Osteocyte (in vitro differentiated cells): ENCODE data around the gene EGF. TPM values are rescaled to one million over a fixed set of nuclear protein-coding genes. Genes with fewer than 3 reads are reported as not detected.

Experiments
- DNase-seq: peaks from one replicate; pipeline ENCODE4 v3.0.0; 2021; ENCODE audit warnings: mixed read lengths; ENCODE audit not compliant: unreplicated experiment; ENCODE audit errors: extremely low spot score
- H3K27ac Mint-ChIP-seq: one replicate; pipeline ENCODE4 v1.8.0; 2021; ENCODE audit warnings: mild to moderate bottlenecking, mixed read lengths; ENCODE audit not compliant: unreplicated experiment
- H3K27me3 Mint-ChIP-seq: one replicate; pipeline ENCODE4 v1.8.0; 2021; ENCODE audit warnings: mixed read lengths; ENCODE audit not compliant: unreplicated experiment
- H3K36me3 Mint-ChIP-seq: one replicate; pipeline ENCODE4 v1.8.0; 2021; ENCODE audit warnings: mixed read lengths; ENCODE audit not compliant: unreplicated experiment
- H3K4me1 Mint-ChIP-seq: one replicate; pipeline ENCODE4 v1.8.0; 2021; ENCODE audit warnings: mixed read lengths; ENCODE audit not compliant: unreplicated experiment
- H3K4me3 Mint-ChIP-seq: one replicate; pipeline ENCODE4 v1.8.0; 2021; ENCODE audit warnings: mild to moderate bottlenecking, moderate library complexity, mixed read lengths; ENCODE audit not compliant: unreplicated experiment
- H3K9me3 Mint-ChIP-seq: one replicate; pipeline ENCODE4 v1.8.0; 2021; ENCODE audit warnings: mixed read lengths; ENCODE audit not compliant: unreplicated experiment
- CTCF ChIP-seq: fragments of 200-600 bp; sonication (generic); IDR thresholded peaks from 2 replicates; pipeline ENCODE4 v1.5.0; 2021; ENCODE audit warnings: antibody characterized with exemption, mild to moderate bottlenecking, moderate library complexity
- total RNA-seq: library from RNA; stranded (reverse); gene quantifications from 2 replicates; pipeline ENCODE4 v1.2.1, GENCODE V29; 2021

The EGF gene
- total RNA-seq, 1 donor from 2014 or later, result not detected

GRCh38 chr4:110007217-110007616, 94.5 kb downstream of the EGF start:
- Mint-ChIP-seq H3K4me1 (peaks cover 5% of the 10 kb centered on the region), H3K36me3 (no peaks in the 10 kb centered on the region), H3K27ac (no peak overlapping the region), H3K9me3 (no peaks in the 10 kb centered on the region), H3K27me3 (peaks cover 11% of the 10 kb centered on the region), H3K4me3 (no peak overlapping the region)
- no peak for DNase-seq
- no peak for TF ChIP-seq CTCF

GRCh38 chr4:110008540-110008939, 95.9 kb downstream of the EGF start:
- no peak overlapping the region for H3K4me3 Mint-ChIP-seq
- H3K9me3 Mint-ChIP-seq, result no peaks in the 10 kb centered on the region
- no peaks in the 10 kb centered on the region for H3K36me3 Mint-ChIP-seq
- no peak for TF ChIP-seq CTCF
- H3K27ac Mint-ChIP-seq, result no peak overlapping the region
- DNase-seq, result no peak
- H3K27me3 Mint-ChIP-seq, result peaks cover 4% of the 10 kb centered on the region
- H3K4me1 Mint-ChIP-seq, result peaks cover 15% of the 10 kb centered on the region

- no peaks in the 10 kb centered on the region for H3K36me3 Mint-ChIP-seq
- H3K9me3 Mint-ChIP-seq, result no peaks in the 10 kb centered on the region
- DNase-seq, result no peak
- peaks cover 18% of the 10 kb centered on the region for H3K4me1 Mint-ChIP-seq
- no peak for TF ChIP-seq CTCF
- H3K4me3 Mint-ChIP-seq, result no peak overlapping the region
- H3K27ac Mint-ChIP-seq, result no peak overlapping the region
- H3K27me3 Mint-ChIP-seq, result no peaks in the 10 kb centered on the region
These were observed 96.9 kb downstream of the EGF start for GRCh38 chr4:110009550-110009949.

GRCh38 chr4:110010797-110011196, 98.1 kb downstream of the EGF start:
- H3K4me1 Mint-ChIP-seq, result peaks cover 18% of the 10 kb centered on the region
- H3K36me3 Mint-ChIP-seq, result no peaks in the 10 kb centered on the region
- no peak overlapping the region for H3K4me3 Mint-ChIP-seq
- no peak for TF ChIP-seq CTCF
- no peak overlapping the region for H3K27ac Mint-ChIP-seq
- H3K27me3 Mint-ChIP-seq, result no peaks in the 10 kb centered on the region
- no peak for DNase-seq
- no peaks in the 10 kb centered on the region for H3K9me3 Mint-ChIP-seq

- Mint-ChIP-seq H3K9me3 (no peaks in the 10 kb centered on the region), H3K27ac (no peak overlapping the region), H3K4me3 (no peak overlapping the region), H3K36me3 (no peaks in the 10 kb centered on the region), H3K4me1 (peaks cover 18% of the 10 kb centered on the region), H3K27me3 (no peaks in the 10 kb centered on the region)
- TF ChIP-seq CTCF, result no peak
- no peak for DNase-seq
These were observed 100.2 kb downstream of the EGF start for GRCh38 chr4:110012917-110013316.
